GM12801 (cell line): ENCODE measurements around the gene KRTAP10-1.

Experiments
- CTCF ChIP-seq: IDR thresholded peaks from one replicate; pipeline ENCODE4 v1.5.1; 2011; ENCODE audit warnings: control low read depth; ENCODE audit not compliant: insufficient read length; ENCODE audit errors: extremely low read depth

Gene KRTAP10-1

GRCh38 chr21:44556879-44557278 is 16.9 kb upstream of the KRTAP10-1 start:
- no peak for TF ChIP-seq CTCF

- TF ChIP-seq CTCF, result no peak
These were observed 15.3 kb upstream of the KRTAP10-1 start for GRCh38 chr21:44555200-44555875.

- no peak for TF ChIP-seq CTCF
These were observed 12.7 kb upstream of the KRTAP10-1 start for GRCh38 chr21:44552681-44553080.

GRCh38 chr21:44552136-44552535 is 12.1 kb upstream of the KRTAP10-1 start:
- no peak for TF ChIP-seq CTCF

- no peak for TF ChIP-seq CTCF
These were observed 11.5 kb upstream of the KRTAP10-1 start, which contains the start of gene KRTAP10-2 for GRCh38 chr21:44551340-44551961. TSS of gene KRTAP10-2 (minus strand) at chr21:44551505. CDS start at chr21:44551458, 47 bp downstream.

- TF ChIP-seq CTCF, result no peak
These were observed 10.8 kb upstream of the KRTAP10-1 start for GRCh38 chr21:44550807-44551206.

- no peak for TF ChIP-seq CTCF
These were observed 9.7 kb upstream of the KRTAP10-1 start for GRCh38 chr21:44549525-44550211.
